HG03558 (cell line): ENCODE data around the gene EPS8L3.
"Not testable (repeated sequence)": the region's sequence is repeated elsewhere in the genome, so short reads cannot be mapped to it uniquely, and the experiment has no call there.

Source experiments
- ATAC-seq: cut with Tn5 transposase; IDR thresholded peaks from one replicate; pipeline ENCODE4 v1.9.1; 2021; ENCODE audit warnings: moderate number of reproducible peaks; ENCODE audit not compliant: unreplicated experiment; ENCODE audit errors: extremely low read depth

Gene EPS8L3

DNA sequence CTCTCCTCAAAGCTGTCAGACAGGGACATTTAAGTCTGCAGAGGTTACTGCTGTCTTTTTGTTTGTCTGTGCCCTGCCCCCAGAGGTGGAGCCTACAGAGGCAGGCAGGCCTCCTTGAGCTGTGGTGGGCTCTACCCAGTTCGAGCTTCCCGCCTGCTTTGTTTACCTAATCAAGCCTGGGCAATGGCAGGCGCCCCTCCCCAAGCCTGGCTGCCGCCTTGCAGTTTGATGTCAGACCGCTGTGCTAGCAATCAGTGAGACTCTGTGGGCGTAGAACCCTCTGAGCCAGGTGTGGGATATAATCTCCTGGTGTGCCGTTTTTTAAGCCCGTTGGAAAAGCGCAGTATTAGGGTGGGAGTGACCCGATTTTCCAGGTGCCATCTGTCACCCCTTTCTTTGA, 15.4 kb downstream of the EPS8L3 start:
- not testable (repeated sequence) for ATAC-seq

DNA sequence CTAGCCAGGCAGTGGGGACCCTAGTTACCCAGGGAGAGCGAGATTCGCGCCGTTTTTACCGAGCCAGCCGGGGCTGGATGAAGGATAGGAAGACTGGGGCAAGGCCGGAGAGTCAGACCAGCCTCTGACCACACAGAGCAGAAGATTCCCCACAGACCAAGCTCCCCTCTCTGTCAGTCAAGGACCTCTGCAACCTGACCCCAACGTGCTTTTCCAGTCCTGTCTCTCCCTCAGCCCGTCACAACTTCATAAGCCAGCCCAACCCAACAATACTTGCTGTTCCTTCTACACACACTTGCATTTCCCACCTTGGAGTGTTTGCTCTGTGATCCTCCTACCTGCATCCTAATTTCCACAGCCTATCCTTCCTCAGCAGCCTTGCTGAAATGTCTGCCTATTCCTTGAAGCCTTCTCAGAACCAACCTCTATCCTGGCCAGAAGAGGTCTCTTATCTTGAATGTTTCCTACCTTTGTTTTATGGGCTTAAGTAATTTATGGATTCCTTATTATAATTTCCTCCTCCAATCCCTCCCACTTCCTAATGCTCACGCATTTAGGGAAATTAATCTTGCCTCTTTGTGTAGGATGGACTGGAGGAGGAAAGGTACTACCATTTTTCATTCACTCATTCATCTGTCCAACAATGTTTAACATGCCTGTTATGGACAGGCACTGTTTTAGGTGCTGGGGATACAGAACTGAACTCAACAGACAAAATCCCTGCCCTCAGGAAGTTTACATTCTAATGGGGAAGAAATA, 22.9 kb downstream of the EPS8L3 start, which contains the start of gene GSTM3:
GSTM3 (minus strand) TSS at position 424 of the 759 bp plus-strand sequence. CDS start 751 bp downstream, outside the sequence.
- ATAC-seq: no peak

- no peak for ATAC-seq
Measured at GRCh38 chr1:109739738-109740614, 23.7 kb downstream of the EPS8L3 start.

DNA sequence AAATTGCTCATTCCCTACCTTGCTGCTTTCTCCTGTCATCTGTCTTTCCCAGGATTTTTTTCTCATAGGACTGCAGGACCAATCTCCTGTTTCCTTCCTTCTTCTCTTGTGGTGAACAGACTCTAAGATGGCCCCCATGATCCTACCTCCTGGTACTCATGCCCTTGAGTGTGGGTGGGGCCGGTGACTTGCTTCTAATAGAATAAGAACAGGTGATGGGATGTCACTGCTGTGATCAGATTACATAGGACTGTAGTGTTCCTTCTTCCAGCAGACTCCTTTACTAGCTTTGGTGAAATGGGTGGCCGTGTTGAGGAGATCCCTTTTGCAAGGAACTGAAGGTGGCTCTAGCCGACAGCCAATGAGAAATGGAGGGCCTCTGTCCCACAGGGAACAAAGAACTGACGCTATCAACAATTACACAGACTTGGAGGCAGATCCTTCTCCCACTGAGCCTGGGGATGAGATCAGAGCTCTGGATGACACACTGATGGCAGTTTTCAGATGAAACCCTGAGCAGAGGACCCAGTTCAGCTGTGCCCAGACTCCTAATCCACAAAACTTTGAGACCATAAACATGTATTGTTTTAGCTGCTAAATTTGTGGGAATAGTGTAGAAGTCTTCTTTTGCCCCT, 30.4 kb downstream of the EPS8L3 start:
- no peak for ATAC-seq

DNA sequence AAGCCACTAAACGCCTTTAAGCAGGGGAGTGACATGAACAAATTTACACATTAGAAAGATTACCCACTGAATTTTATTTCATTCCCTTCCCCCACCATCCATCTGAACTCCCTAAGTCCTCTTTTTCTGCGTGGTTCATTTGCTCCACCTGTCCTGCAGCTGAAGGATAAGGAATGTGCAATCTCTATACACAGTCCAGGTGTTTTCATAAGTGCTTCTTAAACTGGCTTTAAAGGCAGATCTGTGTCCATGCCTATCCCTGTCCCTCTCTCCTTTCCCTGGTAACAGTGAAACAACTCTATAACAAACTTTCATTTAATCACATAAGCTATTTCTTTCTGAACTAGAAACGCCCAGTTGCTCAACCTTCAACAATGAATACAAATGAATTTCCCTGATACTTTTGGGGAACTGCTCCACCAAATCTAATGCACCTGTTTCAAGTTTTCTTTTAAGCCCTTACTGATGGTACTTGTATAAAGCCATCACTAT, 31.3 kb downstream of the EPS8L3 start:
- ATAC-seq: no peak

GRCh38 chr1:109730666-109731065, 33.1 kb downstream of the EPS8L3 start:
- no peak for ATAC-seq

DNA sequence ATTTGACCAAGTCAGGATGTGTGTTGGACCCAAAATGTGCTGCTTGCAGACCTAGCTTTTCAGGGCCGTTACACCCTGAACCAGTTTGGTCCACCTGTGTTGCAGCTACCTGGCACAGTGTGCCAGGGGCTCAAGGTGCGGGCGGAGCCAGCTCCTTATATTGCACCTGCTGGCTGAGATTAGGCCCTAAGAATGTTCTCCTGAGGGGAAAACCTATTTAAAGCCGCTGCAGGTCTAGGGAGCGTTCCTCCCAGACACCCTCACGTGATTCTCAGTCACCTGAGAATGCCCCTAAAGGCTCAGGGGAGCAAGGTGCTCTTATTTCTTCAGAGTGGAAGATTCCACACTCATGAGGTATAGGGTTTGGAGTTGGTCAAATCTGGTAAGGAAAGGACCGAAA, 34.9 kb downstream of the EPS8L3 start:
- no peak for ATAC-seq

DNA sequence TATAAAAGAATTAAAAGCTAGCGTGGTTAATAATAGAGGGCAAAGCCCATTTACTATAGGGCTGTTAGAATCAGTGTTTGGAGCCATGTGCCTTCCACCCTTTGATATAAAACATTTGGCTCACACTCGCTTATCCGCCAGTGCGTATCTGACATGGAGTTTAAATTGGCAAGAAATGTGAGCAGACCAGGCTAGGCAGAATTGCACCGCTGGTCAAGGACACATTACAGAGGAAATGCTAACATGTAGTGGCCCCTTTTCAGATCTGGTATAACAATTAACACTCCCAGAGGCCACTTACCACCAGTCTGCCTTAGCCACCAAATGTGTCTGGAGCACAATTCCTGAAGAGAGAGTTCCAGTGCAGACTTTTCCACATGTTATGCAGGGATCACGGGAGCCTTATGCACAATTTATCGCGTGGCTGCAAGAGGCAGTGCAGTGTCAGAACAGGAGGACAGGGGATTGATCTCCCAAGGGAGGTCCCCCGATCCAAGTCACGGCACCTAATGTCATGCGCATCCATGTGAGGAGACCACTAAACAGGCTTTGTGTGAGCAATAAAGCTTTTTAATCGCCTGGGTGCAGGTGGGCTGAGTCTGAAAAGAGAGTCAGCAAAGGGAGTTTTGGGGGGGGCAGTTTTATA, 36.9 kb downstream of the EPS8L3 start:
- ATAC-seq: no peak

GRCh38 chr1:109726007-109726406, 37.7 kb downstream of the EPS8L3 start:
- ATAC-seq: no peak

DNA sequence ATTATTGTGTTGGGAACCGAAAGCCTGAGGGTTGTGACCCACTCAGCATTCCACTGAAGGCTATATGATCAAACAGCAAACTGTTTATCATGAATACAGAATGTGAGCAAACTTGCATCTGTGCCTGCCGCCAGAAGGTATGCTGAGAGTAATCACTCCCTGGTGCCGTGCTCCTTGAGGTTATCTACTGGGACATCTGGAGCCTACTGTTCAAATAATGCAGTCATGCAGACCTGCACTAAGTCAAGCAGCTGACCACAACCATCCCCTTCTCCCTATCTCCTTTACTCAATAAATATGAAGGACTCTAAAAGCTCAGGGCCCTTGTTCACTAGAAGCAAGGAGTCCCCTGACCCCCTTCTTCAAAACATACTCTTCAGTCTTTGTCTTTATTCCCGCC, 38.2 kb downstream of the EPS8L3 start:
- no peak for ATAC-seq

- no peak for ATAC-seq
Measured at GRCh38 chr1:109724933-109725332, 38.8 kb downstream of the EPS8L3 start.

- ATAC-seq: no peak
Measured at GRCh38 chr1:109722908-109723691, 40.6 kb downstream of the EPS8L3 start.

GRCh38 chr1:109721971-109722370, 41.8 kb downstream of the EPS8L3 start:
- no peak for ATAC-seq

- no peak for ATAC-seq
Measured at GRCh38 chr1:109721042-109721441, 42.7 kb downstream of the EPS8L3 start.

DNA sequence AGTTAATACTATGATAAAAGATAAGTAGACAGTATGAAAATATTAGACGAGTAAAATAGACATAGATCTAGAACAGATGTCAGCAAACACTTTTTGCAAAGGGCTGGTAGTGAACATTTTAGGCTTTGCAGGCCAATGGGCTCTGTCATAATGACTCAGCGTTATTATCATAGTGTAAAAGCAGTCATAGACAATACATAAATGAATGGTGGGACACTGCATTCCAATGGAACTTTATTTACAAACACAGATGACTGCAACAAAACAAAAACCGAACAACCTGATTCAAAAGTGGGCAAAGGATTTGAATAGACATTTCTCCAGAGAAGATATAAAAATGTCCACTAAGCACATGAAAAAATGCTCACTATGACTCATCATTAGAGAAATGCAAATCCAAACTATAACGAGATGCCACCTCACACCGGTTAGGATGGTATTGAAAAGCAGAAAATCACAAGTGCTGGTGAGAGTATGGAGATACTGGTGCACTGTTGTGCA, 44.3 kb downstream of the EPS8L3 start:
- ATAC-seq: no peak

DNA sequence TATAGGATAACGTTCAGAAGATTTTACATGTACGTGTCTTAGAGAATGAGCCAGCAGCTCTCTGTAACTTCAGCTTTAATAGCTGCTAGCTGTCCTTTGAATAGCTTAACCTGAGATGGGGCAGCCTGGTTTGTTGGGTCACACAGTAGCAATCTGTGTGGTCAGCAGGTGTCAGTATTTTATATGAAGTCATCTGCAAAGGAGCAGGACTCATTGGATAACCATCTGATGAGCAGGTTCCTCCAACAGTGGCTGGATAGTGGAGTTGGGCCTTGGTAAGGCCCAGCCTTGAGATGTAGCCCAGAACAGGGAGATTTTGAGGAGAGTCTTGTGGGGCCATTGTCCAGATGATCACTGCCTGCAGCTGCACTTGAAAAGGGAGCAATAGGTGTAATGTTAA, 45.2 kb downstream of the EPS8L3 start:
- ATAC-seq: no peak

- no peak for ATAC-seq
Measured at GRCh38 chr1:109717729-109718128, 46.0 kb downstream of the EPS8L3 start.

DNA sequence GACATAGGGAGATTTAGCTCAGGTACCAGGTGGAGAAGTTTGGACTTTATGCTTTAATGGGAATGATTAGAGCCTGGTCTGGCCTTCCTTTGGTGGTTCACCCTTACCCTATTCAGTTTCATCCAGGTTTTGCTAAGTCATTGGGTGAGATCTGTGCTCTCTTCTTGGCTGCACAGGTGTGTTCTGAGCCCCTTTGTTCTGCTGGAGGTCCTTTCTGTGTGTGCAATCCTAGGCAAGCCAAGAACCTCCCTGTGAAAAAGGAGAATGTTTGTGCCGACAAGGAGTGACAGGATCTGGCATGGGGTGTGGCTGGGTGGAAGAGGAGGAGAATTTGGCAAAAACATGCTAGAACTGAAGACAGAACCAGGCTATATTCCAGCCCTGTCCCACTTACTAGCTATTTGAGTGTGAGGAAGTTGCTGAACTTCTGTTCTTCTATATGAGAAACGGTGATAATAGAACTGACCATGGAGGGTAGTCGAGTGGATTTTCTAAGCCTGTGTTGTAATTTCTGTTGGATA, 47.1 kb downstream of the EPS8L3 start:
- no peak for ATAC-seq

DNA sequence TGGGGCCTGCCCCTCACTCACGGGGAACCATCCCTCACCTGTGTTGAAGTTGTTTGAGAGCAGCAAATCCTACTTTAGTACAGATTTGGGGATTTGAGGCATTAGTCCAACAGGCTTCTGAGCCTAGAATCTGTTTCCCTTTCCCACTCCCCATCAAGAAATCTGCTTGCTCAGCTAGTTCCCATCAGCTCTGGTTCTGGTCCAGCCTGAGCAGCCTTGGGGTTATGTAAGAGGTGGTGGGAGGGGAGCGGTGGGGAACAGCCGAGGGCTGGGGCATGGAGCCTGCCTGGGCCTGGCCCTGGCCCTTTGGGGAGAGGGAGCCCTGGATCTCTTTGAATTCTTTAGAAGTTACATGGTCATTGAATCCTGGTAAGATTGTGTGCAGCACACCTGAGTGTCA, 47.6 kb downstream of the EPS8L3 start:
- no peak for ATAC-seq
